GM18907 (cell line): ENCODE data around the gene ZNF385B.
A peak's percentile ranks its signal among the peaks of the same experiment; 100 is the strongest.

Experiments used
- ATAC-seq: cut with Tn5 transposase; IDR thresholded peaks from one replicate; pipeline ENCODE4 v1.9.1; 2021; ENCODE audit warnings: mild to moderate bottlenecking, moderate library complexity; ENCODE audit not compliant: unreplicated experiment

The ZNF385B gene

GRCh38 chr2:179422037-179422643 is 439.3 kb downstream of the ZNF385B start:
- peak; percentile 86 for ATAC-seq

DNA sequence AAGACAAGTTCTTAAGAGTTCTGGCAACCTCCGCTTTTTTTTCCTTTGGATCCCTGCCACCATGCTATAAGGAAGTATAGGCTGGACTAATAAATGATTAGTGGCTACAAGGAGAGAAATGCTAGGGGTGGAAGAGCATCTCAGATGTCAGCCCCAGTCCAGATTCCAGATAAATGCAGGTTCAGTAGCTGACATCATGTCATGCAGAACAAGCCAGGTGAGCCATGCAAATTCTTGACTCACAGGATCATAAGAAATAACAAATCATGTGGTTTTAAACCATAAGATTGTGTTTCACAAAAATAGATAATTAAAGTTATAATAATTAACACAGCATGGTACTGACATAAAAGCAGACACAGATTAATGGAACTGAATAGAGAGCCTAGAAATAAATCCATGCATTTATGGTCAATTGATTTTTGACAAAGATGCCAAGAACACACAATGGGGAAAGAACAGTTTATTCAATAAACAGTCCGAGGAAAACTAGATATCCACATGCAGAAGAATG is 443.9 kb downstream of the ZNF385B start:
- ATAC-seq = no peak

GRCh38 chr2:179412112-179412511 is 449.3 kb downstream of the ZNF385B start:
- ATAC-seq = no peak

- ATAC-seq = no peak
These were observed 450.7 kb downstream of the ZNF385B start for GRCh38 chr2:179410552-179411356.

GRCh38 chr2:179403624-179404023 is 457.8 kb downstream of the ZNF385B start:
- no peak for ATAC-seq

DNA sequence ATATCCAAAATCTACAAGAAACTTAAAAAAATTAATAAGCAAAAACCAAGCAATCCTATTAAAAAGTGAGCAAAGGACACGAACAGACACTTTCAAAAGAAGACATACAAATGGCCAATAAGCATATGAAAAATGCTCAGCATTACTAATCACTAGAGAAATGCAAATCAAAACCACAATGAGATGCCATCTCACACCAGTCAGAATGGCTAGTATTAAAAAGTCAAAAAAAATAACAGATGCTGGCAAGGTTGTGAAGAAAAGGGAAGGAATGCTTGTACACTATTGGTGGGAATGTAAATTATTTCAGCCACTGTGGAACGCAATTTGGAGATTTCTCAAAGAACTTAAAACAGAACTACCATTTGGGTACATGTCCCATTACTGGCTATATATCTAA is 467.9 kb downstream of the ZNF385B start:
- no peak for ATAC-seq
